ENCODE data around the gene TSPEAR.
"Not testable (repeated sequence)": the region's sequence is repeated elsewhere in the genome, so short reads cannot be mapped to it uniquely, and the experiment has no call there.

Gene TSPEAR

DNA sequence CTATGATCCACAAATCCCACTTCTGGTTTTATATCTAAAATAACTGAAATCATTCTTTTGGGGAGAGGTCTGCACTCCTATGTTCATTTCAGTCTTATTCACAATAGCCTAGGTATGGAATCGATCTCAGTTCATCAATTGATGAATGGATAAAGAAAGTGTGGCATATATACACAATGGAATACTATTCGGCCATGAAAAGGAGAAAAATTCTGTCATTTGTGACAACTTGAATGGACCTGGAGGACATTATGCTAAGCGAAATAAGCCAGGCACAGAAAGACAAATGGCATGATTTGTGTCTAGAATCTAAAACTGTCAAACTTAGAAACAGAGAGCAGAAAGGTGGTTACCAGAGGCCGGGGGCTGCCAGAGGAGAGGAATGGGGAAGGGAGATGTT is 104.9 kb downstream of the TSPEAR start:
- no CpG with 5 or more reads among the region's 4 CpGs for WGBS (ENCODE audit: insufficient coverage, insufficient read length)
- H3K36me3 ChIP-seq (ENCODE audit: control insufficient read depth, insufficient read depth, low read length): no peaks in the 10 kb centered on the region
- no peak overlapping the region for H3K4me3 ChIP-seq (ENCODE audit: low read length)
- no peaks in the 10 kb centered on the region for H3K9me3 ChIP-seq (ENCODE audit: control insufficient read depth, insufficient read depth, low read length)
- no peak overlapping the region for H3K27ac ChIP-seq (ENCODE audit: low read length)
- no peak for DNase-seq (ENCODE audit: low read depth, low spot score)
- H3K27me3 ChIP-seq (ENCODE audit: control insufficient read depth, insufficient read depth, low read length): no peaks in the 10 kb centered on the region
- no peaks in the 10 kb centered on the region; the same call in 1 of the 2 replicates for H3K4me1 ChIP-seq (ENCODE audit: control insufficient read depth, insufficient read depth, low read length)

DNA sequence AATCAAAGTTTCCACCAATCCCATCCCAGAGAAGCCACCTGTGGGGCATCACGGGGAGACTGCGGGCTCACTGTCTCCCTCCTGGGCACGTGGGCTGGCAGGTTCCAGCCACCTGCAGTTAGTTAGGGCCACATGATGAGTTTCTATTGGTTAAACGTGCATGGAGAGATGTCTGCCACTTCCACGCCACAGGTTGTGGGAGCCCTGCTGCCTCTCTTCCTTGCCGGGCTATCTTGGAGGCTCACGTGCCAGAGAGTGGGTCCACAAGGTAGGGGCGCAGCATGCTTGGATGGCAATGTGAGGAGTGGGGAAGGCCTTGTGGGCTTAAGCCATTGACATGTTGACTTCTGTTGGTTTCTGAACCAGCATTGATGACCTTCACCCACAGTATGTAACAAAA is 107.5 kb downstream of the TSPEAR start:
- no peaks in the 10 kb centered on the region for H3K27me3 ChIP-seq (ENCODE audit: control insufficient read depth, insufficient read depth, low read length)
- DNase-seq (ENCODE audit: low read depth, low spot score): no peak
- no peaks in the 10 kb centered on the region for H3K9me3 ChIP-seq (ENCODE audit: control insufficient read depth, insufficient read depth, low read length)
- no peak overlapping the region for H3K27ac ChIP-seq (ENCODE audit: low read length)
- WGBS (ENCODE audit: insufficient coverage, insufficient read length): no CpG with 5 or more reads among the region's 8 CpGs
- no peaks in the 10 kb centered on the region; the same call in 1 of the 2 replicates for H3K4me1 ChIP-seq (ENCODE audit: control insufficient read depth, insufficient read depth, low read length)
- no peaks in the 10 kb centered on the region for H3K36me3 ChIP-seq (ENCODE audit: control insufficient read depth, insufficient read depth, low read length)
- no peak overlapping the region for H3K4me3 ChIP-seq (ENCODE audit: low read length)

DNA sequence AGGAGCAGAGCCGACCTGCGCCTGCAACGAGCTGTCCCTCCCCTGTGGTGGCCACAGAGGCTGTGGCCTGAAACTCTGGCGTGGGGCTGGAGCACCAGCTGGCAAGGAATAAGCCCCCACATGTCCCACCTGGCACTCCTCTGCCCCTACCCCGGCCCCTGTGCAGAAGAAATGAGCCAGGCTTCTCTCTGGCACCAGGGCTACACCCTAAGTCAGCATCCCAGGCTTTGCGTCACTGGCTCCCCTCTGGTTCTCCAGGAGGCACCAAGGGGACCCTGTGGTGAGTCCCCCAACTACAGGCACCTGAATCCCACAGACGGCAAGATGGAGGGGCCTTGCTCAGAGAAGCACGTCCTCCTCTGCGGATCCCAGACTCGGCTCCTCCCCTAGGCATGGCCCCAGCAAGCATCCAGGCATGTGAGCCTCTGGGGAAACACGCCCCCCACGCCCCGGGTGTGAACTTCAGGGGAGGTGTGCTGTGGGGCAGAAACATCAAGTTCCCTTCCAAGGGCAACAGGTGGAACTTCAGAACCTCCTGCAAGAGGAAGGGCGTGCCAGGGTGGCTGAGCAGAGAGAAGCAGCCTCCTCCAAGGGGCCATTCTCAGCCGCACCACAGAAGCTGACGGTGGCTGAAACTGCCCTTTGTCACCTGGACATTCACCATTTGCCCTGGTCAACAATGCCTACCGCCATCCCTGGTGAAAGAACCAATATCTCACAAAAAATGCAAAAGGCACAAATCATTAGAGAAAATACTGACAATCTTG is 108.1 kb downstream of the TSPEAR start:
- Histone ChIP-seq H3K27me3 (ENCODE audit: control insufficient read depth, insufficient read depth, low read length) (no peaks in the 10 kb centered on the region), H3K27ac (ENCODE audit: low read length) (no peak overlapping the region), H3K4me3 (ENCODE audit: low read length) (no peak overlapping the region), H3K36me3 (ENCODE audit: control insufficient read depth, insufficient read depth, low read length) (no peaks in the 10 kb centered on the region), H3K9me3 (ENCODE audit: control insufficient read depth, insufficient read depth, low read length) (no peaks in the 10 kb centered on the region), H3K4me1 (ENCODE audit: control insufficient read depth, insufficient read depth, low read length) (no peaks in the 10 kb centered on the region; the same call in 1 of the 2 replicates)
- WGBS (ENCODE audit: insufficient coverage, insufficient read length): no CpG with 5 or more reads among the region's 17 CpGs
- no peak for DNase-seq (ENCODE audit: low read depth, low spot score)

DNA sequence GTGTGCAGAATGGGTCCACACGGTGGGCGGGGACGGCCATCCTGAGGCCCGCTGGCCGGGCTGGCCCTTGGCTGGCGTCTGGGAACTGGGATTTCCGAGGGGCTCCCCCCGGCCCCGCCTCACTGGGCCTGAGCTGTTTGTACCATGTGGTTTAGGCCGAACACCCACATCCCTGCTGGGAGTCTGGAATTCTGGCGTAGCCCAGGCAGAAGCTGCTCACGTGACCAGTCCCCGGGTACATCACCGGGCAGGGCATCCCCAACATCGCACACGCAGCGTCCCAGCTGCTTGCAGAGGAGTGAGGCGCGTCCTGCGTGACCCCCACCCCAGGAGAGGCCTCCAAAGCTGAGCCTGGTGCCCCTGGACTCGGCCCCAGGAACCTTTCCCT is 108.9 kb downstream of the TSPEAR start:
- no peak overlapping the region for H3K4me3 ChIP-seq (ENCODE audit: low read length)
- no CpG with 5 or more reads among the region's 21 CpGs for WGBS (ENCODE audit: insufficient coverage, insufficient read length)

DNA sequence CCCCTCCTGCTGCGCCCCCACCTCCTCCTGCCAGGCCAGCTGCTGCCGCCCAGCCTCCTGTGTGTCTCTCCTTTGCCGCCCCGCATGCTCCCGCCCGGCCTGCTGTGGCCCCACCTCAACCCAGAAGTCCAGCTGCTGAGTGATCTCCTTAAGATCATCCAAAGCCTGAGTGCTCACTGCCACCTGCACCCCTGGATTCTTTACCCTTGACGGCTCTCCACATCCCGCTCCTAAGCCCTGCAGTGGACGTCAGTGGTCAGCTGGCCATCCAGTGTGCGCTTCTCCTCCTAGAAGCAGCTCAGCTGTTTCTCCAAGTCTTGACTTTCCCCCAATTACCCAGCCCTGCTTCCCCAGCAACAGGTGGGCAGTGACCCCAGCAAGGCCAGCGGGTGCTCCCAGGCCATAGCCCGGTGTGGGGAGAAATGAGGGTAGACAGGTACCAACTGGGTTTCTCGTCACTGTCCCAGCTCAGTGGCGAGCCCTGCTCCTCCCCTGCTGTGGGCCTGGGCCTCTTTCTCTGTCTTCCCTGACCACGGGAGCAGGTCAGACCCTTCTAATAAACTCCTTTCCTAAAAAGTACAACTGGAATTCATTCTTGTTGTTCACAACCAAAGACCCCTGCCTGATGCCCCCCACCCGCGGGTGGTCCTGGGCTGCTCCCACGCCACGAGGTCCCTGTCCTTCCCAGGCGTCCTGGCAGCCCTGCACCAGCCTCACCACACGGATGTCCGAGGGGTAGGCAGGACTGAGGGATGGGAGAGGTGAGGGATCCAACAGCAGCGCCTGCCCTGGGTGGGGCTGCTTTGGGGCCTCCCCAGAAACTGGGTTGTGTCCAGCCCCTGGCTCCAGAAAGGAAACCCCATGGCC is 109.5 kb downstream of the TSPEAR start:
- H3K4me1 ChIP-seq (ENCODE audit: control insufficient read depth, insufficient read depth, low read length): no peaks in the 10 kb centered on the region; the same call in 1 of the 2 replicates
- no peaks in the 10 kb centered on the region for H3K36me3 ChIP-seq (ENCODE audit: control insufficient read depth, insufficient read depth, low read length)
- DNase-seq (ENCODE audit: low read depth, low spot score): no peak
- no peaks in the 10 kb centered on the region for H3K27me3 ChIP-seq (ENCODE audit: control insufficient read depth, insufficient read depth, low read length)
- H3K4me3 ChIP-seq (ENCODE audit: low read length): no peak overlapping the region
- no peak overlapping the region for H3K27ac ChIP-seq (ENCODE audit: low read length)
- H3K9me3 ChIP-seq (ENCODE audit: control insufficient read depth, insufficient read depth, low read length): no peaks in the 10 kb centered on the region
- no CpG with 5 or more reads among the region's 23 CpGs for WGBS (ENCODE audit: insufficient coverage, insufficient read length)

More for the DNA sequence above, 108.9 kb downstream of the TSPEAR start:
- Histone ChIP-seq H3K4me1 (ENCODE audit: control insufficient read depth, insufficient read depth, low read length) (no peaks in the 10 kb centered on the region; the same call in 1 of the 2 replicates), H3K27me3 (ENCODE audit: control insufficient read depth, insufficient read depth, low read length) (no peaks in the 10 kb centered on the region), H3K9me3 (ENCODE audit: control insufficient read depth, insufficient read depth, low read length) (no peaks in the 10 kb centered on the region), H3K27ac (ENCODE audit: low read length) (no peak overlapping the region), H3K36me3 (ENCODE audit: control insufficient read depth, insufficient read depth, low read length) (no peaks in the 10 kb centered on the region)
- DNase-seq (ENCODE audit: low read depth, low spot score): no peak

DNA sequence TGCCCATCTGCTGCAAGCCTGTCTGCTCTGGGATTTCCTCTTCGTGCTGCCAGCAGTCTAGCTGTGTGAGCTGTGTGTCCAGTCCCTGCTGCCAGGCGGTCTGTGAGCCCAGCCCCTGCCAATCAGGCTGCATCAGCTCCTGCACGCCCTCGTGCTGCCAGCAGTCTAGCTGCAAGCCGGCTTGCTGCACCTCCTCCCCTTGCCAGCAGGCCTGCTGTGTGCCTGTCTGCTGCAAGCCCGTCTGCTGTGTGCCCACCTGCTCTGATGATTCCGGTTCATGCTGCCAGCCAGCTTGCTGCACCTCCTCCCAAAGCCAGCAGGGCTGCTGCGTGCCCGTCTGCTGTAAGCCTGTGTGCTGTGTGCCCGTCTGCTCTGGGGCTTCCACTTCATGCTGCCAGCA is 110.3 kb downstream of the TSPEAR start:
- not testable (repeated sequence) for H3K4me1 ChIP-seq (ENCODE audit: control insufficient read depth, insufficient read depth, low read length); H3K27me3 ChIP-seq (ENCODE audit: control insufficient read depth, insufficient read depth, low read length); H3K36me3 ChIP-seq (ENCODE audit: control insufficient read depth, insufficient read depth, low read length); H3K9me3 ChIP-seq (ENCODE audit: control insufficient read depth, insufficient read depth, low read length); H3K4me3 ChIP-seq (ENCODE audit: low read length); DNase-seq (ENCODE audit: low read depth, low spot score); H3K27ac ChIP-seq (ENCODE audit: low read length)
- WGBS (ENCODE audit: insufficient coverage, insufficient read length): no CpG with 5 or more reads among the region's 10 CpGs

DNA sequence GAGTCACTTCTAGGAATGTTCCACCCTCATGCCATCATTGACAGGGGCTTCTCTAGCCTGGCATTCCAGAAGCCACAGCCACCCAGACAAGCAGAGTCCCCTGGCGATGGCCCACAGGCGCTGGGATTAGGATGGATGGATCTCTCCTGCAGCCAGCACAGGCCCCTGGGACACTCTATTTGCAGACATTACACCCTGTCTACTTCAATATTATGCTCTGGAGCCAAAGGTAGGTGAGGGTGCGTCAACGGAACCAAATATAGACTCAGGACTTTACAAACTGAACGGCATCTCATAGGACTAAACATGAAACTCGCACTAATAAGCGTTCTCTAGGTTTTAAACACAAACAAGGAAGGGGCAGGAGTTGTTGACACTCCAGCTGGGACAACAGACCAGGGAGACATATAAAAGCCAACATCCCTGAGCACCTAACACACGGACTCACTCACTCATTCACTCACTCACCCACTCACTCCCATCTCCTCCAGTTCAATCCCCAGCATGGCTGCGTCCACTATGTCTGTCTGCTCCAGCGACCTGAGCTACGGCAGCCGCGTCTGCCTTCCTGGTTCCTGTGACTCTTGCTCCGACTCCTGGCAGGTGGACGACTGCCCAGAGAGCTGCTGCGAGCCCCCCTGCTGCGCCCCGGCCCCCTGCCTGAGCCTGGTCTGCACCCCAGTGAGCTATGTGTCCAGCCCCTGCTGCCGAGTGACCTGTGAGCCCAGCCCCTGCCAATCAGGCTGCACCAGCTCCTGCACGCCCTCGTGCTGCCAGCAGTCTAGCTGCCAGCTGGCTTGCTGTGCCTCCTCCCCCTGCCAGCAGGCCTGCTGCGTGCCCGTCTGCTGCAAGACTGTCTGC is 111.0 kb downstream of the TSPEAR start, which contains the start of gene KRTAP10-7:
Gene KRTAP10-7 (plus strand): TSS at position 480 of the 861 bp plus-strand sequence. CDS start 25 bp downstream, at position 505.
- not testable (repeated sequence) for H3K27ac ChIP-seq (ENCODE audit: low read length); H3K27me3 ChIP-seq (ENCODE audit: control insufficient read depth, insufficient read depth, low read length); H3K4me3 ChIP-seq (ENCODE audit: low read length); H3K9me3 ChIP-seq (ENCODE audit: control insufficient read depth, insufficient read depth, low read length); DNase-seq (ENCODE audit: low read depth, low spot score); H3K36me3 ChIP-seq (ENCODE audit: control insufficient read depth, insufficient read depth, low read length); H3K4me1 ChIP-seq (ENCODE audit: control insufficient read depth, insufficient read depth, low read length)
- WGBS (ENCODE audit: insufficient coverage, insufficient read length): no CpG with 5 or more reads among the region's 23 CpGs

DNA sequence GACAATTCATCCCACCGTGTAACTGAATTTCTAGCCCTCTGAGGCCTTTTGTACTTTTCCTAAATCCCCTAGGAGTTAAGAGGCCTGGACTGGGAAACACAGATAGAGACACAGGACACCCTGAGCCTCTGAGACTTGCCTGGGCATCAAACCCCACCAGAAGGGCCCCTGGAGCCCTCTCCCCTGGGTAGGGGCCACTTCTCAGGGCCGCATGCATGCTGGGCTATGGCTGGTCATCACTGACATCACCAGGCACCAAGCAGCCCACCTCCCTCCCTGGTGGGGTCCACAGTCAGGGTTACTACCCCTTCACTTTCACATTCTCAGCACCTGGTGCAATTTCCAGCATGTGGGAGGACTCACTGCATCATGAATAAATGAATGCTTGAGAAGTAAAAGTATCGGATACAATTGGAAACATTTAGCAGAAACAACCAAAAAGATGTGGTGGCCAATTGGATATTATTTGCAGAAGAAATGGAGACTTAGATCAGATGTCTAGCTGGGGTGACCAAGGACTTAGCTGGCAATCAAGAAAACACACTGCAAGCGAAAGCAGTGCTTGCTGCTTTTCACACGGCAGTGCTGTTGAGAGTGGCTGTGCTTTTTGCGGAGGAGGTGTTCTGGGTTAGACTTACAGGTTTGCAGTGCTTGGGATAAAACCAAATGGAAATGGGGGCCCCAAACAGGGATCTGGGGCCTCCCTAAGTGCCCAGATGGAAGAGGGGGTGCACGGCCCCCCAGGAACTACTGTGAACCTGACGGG is 111.9 kb downstream of the TSPEAR start:
- no CpG with 5 or more reads among the region's 8 CpGs for WGBS (ENCODE audit: insufficient coverage, insufficient read length)
- no peaks in the 10 kb centered on the region for H3K36me3 ChIP-seq (ENCODE audit: control insufficient read depth, insufficient read depth, low read length)

DNA sequence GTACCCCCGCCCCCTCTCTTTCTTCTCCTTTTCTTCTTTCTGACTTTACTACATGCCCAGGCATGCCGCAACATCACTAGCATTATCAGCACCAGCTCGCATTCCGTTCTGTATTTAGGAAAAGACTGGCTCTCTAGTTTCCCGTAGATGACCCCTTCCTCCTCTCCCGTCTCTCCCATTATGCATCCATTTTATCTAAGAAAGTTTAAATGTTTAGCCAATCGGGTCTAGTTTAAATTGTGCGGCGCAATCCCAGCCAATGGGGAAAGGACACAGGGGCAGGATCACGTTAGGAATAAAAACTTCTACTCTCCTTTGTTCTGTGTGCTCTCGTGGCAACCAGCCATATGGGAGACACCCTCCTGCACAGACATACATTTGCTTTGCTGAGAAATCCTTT is 113.3 kb downstream of the TSPEAR start:
- DNase-seq (ENCODE audit: low read depth, low spot score): no peak
- no peak overlapping the region for H3K27ac ChIP-seq (ENCODE audit: low read length)
- H3K27me3 ChIP-seq (ENCODE audit: control insufficient read depth, insufficient read depth, low read length): no peaks in the 10 kb centered on the region
- no peaks in the 10 kb centered on the region for H3K36me3 ChIP-seq (ENCODE audit: control insufficient read depth, insufficient read depth, low read length)
- no CpG with 5 or more reads among the region's 11 CpGs for WGBS (ENCODE audit: insufficient coverage, insufficient read length)
- peaks cover 3% of the 10 kb centered on the region for H3K4me1 ChIP-seq (ENCODE audit: control insufficient read depth, insufficient read depth, low read length)
- H3K4me3 ChIP-seq (ENCODE audit: low read length): no peak overlapping the region
- H3K9me3 ChIP-seq (ENCODE audit: control insufficient read depth, insufficient read depth, low read length): no peaks in the 10 kb centered on the region

More for the DNA sequence above, 111.9 kb downstream of the TSPEAR start:
- H3K27me3 ChIP-seq (ENCODE audit: control insufficient read depth, insufficient read depth, low read length): no peaks in the 10 kb centered on the region
- no peak overlapping the region for H3K27ac ChIP-seq (ENCODE audit: low read length)
- no peaks in the 10 kb centered on the region; the same call in 1 of the 2 replicates for H3K4me1 ChIP-seq (ENCODE audit: control insufficient read depth, insufficient read depth, low read length)
- no peak for DNase-seq (ENCODE audit: low read depth, low spot score)
- H3K9me3 ChIP-seq (ENCODE audit: control insufficient read depth, insufficient read depth, low read length): no peaks in the 10 kb centered on the region
- H3K4me3 ChIP-seq (ENCODE audit: low read length): no peak overlapping the region
